Muscle layer of colon (tissue), 2 donors: ENCODE measurements around the gene ZC3H12D.
A peak's percentile ranks its signal among the peaks of the same experiment; 100 is the strongest.

ENCODE experiments used
- H3K27ac ChIP-seq: one replicate; pipeline ENCODE4 v1.7.0; 2013; ENCODE audit warnings: low read depth, mild to moderate bottlenecking, low read length, moderate library complexity
- H3K27me3 ChIP-seq, 2 donors: one replicate each; pipeline ENCODE4 v1.7.0; 2013; ENCODE audit warnings: low read length in 2 of 2, mild to moderate bottlenecking in 2 of 2; ENCODE audit not compliant: insufficient read depth in 2 of 2, control insufficient read depth in 1 of 2
- H3K36me3 ChIP-seq: one replicate; pipeline ENCODE4 v1.7.0; 2013; ENCODE audit warnings: mild to moderate bottlenecking, low read length; ENCODE audit not compliant: insufficient read depth
- H3K4me1 ChIP-seq: one replicate; pipeline ENCODE4 v1.7.0; 2013; ENCODE audit warnings: mild to moderate bottlenecking, low read length; ENCODE audit not compliant: insufficient read depth
- H3K4me3 ChIP-seq, 2 donors: one replicate each; pipeline ENCODE4 v1.7.0; 2013; ENCODE audit warnings: low read length in 2 of 2, low read depth in 1 of 2, mild to moderate bottlenecking in 1 of 2, moderate library complexity in 1 of 2
- H3K9ac ChIP-seq: one replicate; pipeline ENCODE4 v1.7.0; 2013; ENCODE audit warnings: low read length
- H3K9me3 ChIP-seq: one replicate; pipeline ENCODE4 v1.7.0; 2013; ENCODE audit warnings: mild to moderate bottlenecking, low read length
- donor health status: abdominal sarcoma.
- donor health status: Adenocarcinoma of cecum.

Gene ZC3H12D

DNA sequence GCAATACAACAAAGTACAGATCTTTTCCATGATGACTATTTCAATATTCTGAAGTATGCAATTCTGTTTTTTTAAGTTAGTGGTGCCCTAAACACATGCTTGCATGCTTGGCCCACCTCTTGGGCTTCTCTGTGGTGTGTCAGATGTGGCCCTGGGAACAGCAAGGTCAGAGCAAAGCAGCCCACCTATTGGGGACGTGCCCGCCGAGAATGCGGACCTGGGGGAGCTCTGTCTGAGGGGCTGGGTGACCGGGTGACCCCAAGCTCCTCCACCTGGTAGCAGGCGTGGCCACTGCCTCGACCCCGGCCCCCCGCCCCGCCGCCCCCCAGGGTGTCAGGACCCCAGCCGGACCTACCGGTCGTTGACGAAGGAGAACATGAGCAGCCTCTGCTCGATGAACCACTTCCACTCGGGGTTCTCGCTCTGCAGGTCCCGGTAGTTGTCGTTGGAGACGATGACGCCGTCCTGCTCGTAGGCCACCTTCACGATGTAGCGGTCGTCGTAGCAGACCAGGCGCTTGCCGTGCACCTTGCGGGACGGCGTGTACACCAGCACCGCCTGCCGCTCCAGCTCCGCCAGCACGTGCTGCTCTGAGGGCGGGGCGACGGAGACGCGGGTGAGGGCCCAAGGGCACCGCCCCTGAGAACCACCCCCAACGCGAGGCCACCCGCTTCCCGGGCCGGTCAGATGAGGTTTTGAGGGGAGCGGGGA is 28.3 kb downstream of the ZC3H12D start:
- Histone ChIP-seq H3K27ac (no peak overlapping the region), H3K27me3 (no peaks in the 10 kb centered on the region), H3K9me3 (no peaks in the 10 kb centered on the region), H3K4me1 (peaks cover 28% of the 10 kb centered on the region), H3K36me3 (no peaks in the 10 kb centered on the region), H3K9ac (no peak overlapping the region), H3K4me3 (no peak overlapping the region)

GRCh38 chr6:149455031-149455732 is 29.6 kb downstream of the ZC3H12D start:
- Histone ChIP-seq H3K4me1 (peaks cover 31% of the 10 kb centered on the region), H3K27me3 (no peaks in the 10 kb centered on the region), H3K4me3 (peak overlapping the region in 1 of 2 donors; percentile 17), H3K9ac (no peak overlapping the region), H3K27ac (peak overlapping the region; percentile 50), H3K9me3 (no peaks in the 10 kb centered on the region), H3K36me3 (no peaks in the 10 kb centered on the region)

- Histone ChIP-seq H3K4me3 (peak overlapping the region in 1 of 2 donors; percentile 17), H3K27ac (peak overlapping the region; percentile 50), H3K4me1 (peaks cover 37% of the 10 kb centered on the region), H3K36me3 (no peaks in the 10 kb centered on the region), H3K27me3 (no peaks in the 10 kb centered on the region), H3K9ac (no peak overlapping the region), H3K9me3 (no peaks in the 10 kb centered on the region)
Observed at GRCh38 chr6:149454346-149454848, 30.4 kb downstream of the ZC3H12D start.

DNA sequence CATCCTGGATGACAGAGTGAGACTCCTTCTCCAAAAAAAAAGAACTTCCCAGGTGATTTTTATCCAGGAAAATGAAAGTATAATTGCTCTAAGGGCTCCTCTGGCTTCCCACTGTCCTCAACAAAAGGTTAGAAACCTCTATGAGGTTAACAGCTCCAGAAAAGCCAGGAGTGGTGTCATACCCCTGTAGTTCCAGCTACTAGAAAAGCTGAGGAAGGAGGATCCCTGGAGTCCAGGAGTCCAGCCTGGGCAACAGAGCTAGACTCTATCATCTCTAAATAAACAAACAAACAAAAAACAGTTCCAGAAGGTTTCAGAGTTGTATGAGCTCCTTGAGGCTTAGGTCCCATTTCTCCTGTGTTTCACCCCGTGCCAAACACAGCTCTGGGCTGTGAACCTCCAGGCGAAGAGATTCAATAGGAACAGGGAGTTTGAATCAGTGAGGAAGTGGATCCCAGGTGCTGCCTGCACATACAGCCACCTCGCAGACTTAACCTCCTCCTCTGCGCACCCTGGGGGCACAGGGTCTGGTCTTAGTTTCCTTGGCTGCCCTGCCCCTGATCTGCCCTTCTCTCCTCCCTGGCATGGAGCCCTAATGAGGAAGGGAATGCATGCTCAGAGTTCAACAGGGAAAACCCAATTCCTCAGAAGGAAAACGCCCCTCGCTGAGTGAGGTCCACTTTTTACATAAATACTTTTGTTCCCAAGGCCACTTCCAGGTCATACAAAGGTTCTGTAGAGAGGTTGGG is 31.0 kb downstream of the ZC3H12D start:
- Histone ChIP-seq H3K9me3 (no peaks in the 10 kb centered on the region), H3K4me3 (peak overlapping the region in 1 of 2 donors; percentile 17), H3K27ac (peak overlapping the region; percentile 50), H3K9ac (no peak overlapping the region), H3K4me1 (peaks cover 37% of the 10 kb centered on the region), H3K27me3 (no peaks in the 10 kb centered on the region), H3K36me3 (no peaks in the 10 kb centered on the region)

- Histone ChIP-seq H3K9ac (no peak overlapping the region), H3K4me1 (peaks cover 32% of the 10 kb centered on the region), H3K9me3 (no peaks in the 10 kb centered on the region), H3K36me3 (no peaks in the 10 kb centered on the region), H3K27me3 (no peaks in the 10 kb centered on the region), H3K27ac (no peak overlapping the region), H3K4me3 (no peak overlapping the region)
Observed at GRCh38 chr6:149452037-149452939, 32.5 kb downstream of the ZC3H12D start.

DNA sequence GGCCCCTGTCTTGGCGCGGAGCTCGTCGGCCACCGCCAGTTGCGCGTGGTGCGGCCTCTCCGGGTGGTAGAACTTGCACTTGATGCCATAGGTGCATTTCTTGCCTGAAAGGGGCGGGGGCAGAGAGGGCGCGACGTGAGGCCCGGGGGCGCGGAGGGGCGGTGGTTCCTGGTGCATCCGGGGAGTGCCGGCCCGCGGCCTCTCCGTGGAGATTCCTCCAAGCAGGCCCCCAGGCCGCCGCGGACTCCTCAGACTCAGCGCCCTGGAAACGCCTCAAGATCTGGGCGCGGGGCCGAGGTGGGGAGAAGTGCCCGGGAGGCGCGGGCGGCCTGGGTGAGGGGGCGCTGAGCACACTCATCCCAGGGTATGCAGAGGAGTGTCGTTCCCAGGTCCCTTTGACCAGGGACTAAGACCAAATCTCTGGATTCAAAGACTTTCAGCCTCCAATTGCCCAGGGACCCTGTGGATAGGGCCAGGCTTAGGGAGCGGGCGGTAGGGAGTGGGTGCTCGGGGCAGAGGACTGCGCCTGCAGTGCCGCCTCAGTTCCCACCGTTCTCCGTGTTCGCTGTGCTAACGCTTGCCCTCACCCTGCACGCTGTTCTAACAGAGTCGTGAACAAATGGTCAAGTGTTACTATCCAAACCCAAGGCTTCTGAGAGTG is 33.3 kb downstream of the ZC3H12D start:
- peaks cover 32% of the 10 kb centered on the region for H3K4me1 ChIP-seq

GRCh38 chr6:149450679-149451375 is 34.0 kb downstream of the ZC3H12D start:
- Histone ChIP-seq H3K27me3 (no peaks in the 10 kb centered on the region), H3K27ac (peak overlapping the region; percentile 13), H3K9ac (no peak overlapping the region)

More for the DNA sequence above, 33.3 kb downstream of the ZC3H12D start:
- H3K4me3 ChIP-seq = peak overlapping the region; percentile 27 to 64
- H3K27me3 ChIP-seq = no peaks in the 10 kb centered on the region
- no peak overlapping the region for H3K9ac ChIP-seq
- peak overlapping the region; percentile 13 for H3K27ac ChIP-seq
- H3K9me3 ChIP-seq = no peaks in the 10 kb centered on the region
- no peaks in the 10 kb centered on the region for H3K36me3 ChIP-seq

DNA sequence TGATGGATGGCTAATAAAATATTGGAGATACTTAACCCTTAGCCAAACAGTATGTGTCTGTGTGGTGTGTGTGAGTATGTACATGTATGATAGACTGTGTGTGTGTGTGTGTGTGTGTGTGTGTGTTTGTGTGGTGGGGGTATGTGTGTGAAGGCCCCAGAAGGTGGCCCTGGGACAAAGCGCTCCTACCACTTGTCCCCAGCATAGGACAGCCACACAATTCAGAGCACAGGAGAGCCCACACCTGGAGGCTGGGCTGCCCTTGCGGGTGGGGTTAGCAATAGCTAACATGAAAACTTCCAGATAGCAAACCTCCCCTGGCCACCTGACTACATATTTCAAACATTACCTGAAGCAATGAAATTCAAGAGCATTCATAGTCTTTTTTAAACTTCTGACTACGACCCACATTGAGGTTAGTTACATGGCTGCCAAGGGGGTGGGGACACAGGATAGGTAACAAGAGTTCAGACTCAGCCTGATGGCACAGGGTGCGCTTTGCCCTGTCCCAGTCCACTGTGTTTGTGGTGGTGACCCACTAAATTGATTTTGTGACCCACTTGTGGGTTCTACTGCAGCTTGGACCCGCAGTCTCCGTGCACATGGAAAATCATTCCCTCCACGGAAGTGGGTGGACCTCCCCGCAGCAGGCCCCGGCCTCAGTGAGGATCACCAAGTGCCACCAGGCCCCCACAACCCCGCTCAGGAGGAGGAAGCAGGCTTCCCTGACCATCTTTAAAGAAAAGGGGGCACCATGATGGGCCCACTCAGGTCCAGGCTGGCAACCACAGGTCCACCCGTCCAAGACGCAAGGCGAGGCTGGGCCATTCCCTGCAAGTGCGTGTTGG is 34.8 kb downstream of the ZC3H12D start:
- no peak overlapping the region for H3K9ac ChIP-seq
- H3K4me3 ChIP-seq = peak overlapping the region; percentile 27 to 64
- H3K4me1 ChIP-seq = peaks cover 27% of the 10 kb centered on the region
- no peak overlapping the region for H3K27ac ChIP-seq
- H3K27me3 ChIP-seq = no peaks in the 10 kb centered on the region
- no peaks in the 10 kb centered on the region for H3K9me3 ChIP-seq
- H3K36me3 ChIP-seq = no peaks in the 10 kb centered on the region

More at GRCh38 chr6:149450679-149451375, 34.0 kb downstream of the ZC3H12D start:
- H3K36me3 ChIP-seq = no peaks in the 10 kb centered on the region
- peaks cover 32% of the 10 kb centered on the region for H3K4me1 ChIP-seq
- peak overlapping the region; percentile 27 to 64 for H3K4me3 ChIP-seq
- H3K9me3 ChIP-seq = no peaks in the 10 kb centered on the region

- Histone ChIP-seq H3K27ac (no peak overlapping the region), H3K9me3 (no peaks in the 10 kb centered on the region), H3K4me1 (peaks cover 16% of the 10 kb centered on the region), H3K9ac (no peak overlapping the region), H3K36me3 (no peaks in the 10 kb centered on the region), H3K4me3 (no peak overlapping the region), H3K27me3 (no peaks in the 10 kb centered on the region)
Observed at GRCh38 chr6:149448821-149449453, 35.9 kb downstream of the ZC3H12D start.
